ENCODE results near the gene KNOP1.

KNOP1 gene

GRCh38 chr16:19716183-19716582 is 1.8 kb downstream of the KNOP1 start:
- Mint-ChIP-seq H3K4me1 (peaks cover 43% of the 10 kb centered on the region), H3K9me3 (no peaks in the 10 kb centered on the region), H3K27ac (peak overlapping the region; percentile 0), H3K27me3 (no peaks in the 10 kb centered on the region), H3K36me3 (peaks cover 10% of the 10 kb centered on the region), H3K4me3 (peak overlapping the region; percentile 95)

- H3K36me3 Mint-ChIP-seq = peaks cover 10% of the 10 kb centered on the region
- H3K27me3 Mint-ChIP-seq = no peaks in the 10 kb centered on the region
- H3K9me3 Mint-ChIP-seq = no peaks in the 10 kb centered on the region
- no peak overlapping the region for H3K4me3 Mint-ChIP-seq
- H3K27ac Mint-ChIP-seq = no peak overlapping the region
- peaks cover 41% of the 10 kb centered on the region for H3K4me1 Mint-ChIP-seq
Observed at GRCh38 chr16:19715566-19715965, 2.5 kb downstream of the KNOP1 start.

- H3K4me1 Mint-ChIP-seq = peaks cover 41% of the 10 kb centered on the region
- H3K27ac Mint-ChIP-seq = no peak overlapping the region
- no peaks in the 10 kb centered on the region for H3K27me3 Mint-ChIP-seq
- H3K4me3 Mint-ChIP-seq = no peak overlapping the region
- peaks cover 10% of the 10 kb centered on the region for H3K36me3 Mint-ChIP-seq
- no peaks in the 10 kb centered on the region for H3K9me3 Mint-ChIP-seq
Observed at GRCh38 chr16:19713697-19714096, 4.3 kb downstream of the KNOP1 start.

GRCh38 chr16:19712418-19713058 is 5.5 kb downstream of the KNOP1 start:
- Mint-ChIP-seq H3K36me3 (peaks cover 10% of the 10 kb centered on the region), H3K4me1 (peaks cover 41% of the 10 kb centered on the region), H3K27ac (no peak overlapping the region), H3K27me3 (no peaks in the 10 kb centered on the region), H3K9me3 (no peaks in the 10 kb centered on the region), H3K4me3 (no peak overlapping the region)

GRCh38 chr16:19711643-19712042 is 6.4 kb downstream of the KNOP1 start:
- Mint-ChIP-seq H3K36me3 (peaks cover 10% of the 10 kb centered on the region), H3K27me3 (no peaks in the 10 kb centered on the region), H3K4me1 (peaks cover 37% of the 10 kb centered on the region), H3K4me3 (no peak overlapping the region), H3K9me3 (no peaks in the 10 kb centered on the region), H3K27ac (peak overlapping the region; percentile 9)

GRCh38 chr16:19710991-19711545 is 7.0 kb downstream of the KNOP1 start:
- no peaks in the 10 kb centered on the region for H3K27me3 Mint-ChIP-seq
- peaks cover 31% of the 10 kb centered on the region for H3K4me1 Mint-ChIP-seq
- no peak overlapping the region for H3K4me3 Mint-ChIP-seq

GRCh38 chr16:19710191-19710908 is 7.7 kb downstream of the KNOP1 start:
- Mint-ChIP-seq H3K4me3 (no peak overlapping the region), H3K9me3 (no peaks in the 10 kb centered on the region), H3K36me3 (peaks cover 14% of the 10 kb centered on the region), H3K27ac (no peak overlapping the region), H3K4me1 (peaks cover 24% of the 10 kb centered on the region), H3K27me3 (no peaks in the 10 kb centered on the region)

More at GRCh38 chr16:19710991-19711545, 7.0 kb downstream of the KNOP1 start:
- no peaks in the 10 kb centered on the region for H3K9me3 Mint-ChIP-seq
- peaks cover 10% of the 10 kb centered on the region for H3K36me3 Mint-ChIP-seq
- H3K27ac Mint-ChIP-seq = no peak overlapping the region

- H3K27ac Mint-ChIP-seq = peak overlapping the region; percentile 4
- H3K4me3 Mint-ChIP-seq = no peak overlapping the region
- H3K9me3 Mint-ChIP-seq = no peaks in the 10 kb centered on the region
- peaks cover 19% of the 10 kb centered on the region for H3K4me1 Mint-ChIP-seq
- H3K27me3 Mint-ChIP-seq = no peaks in the 10 kb centered on the region
- peaks cover 11% of the 10 kb centered on the region for H3K36me3 Mint-ChIP-seq
Observed at GRCh38 chr16:19709381-19710136, 8.5 kb downstream of the KNOP1 start.

- Mint-ChIP-seq H3K4me1 (peaks cover 12% of the 10 kb centered on the region), H3K36me3 (peaks cover 4% of the 10 kb centered on the region), H3K9me3 (no peaks in the 10 kb centered on the region), H3K27me3 (no peaks in the 10 kb centered on the region), H3K4me3 (no peak overlapping the region), H3K27ac (no peak overlapping the region)
Observed at GRCh38 chr16:19708296-19709205, 9.5 kb downstream of the KNOP1 start.

GRCh38 chr16:19707569-19708295 is 10.3 kb downstream of the KNOP1 start:
- peaks cover 12% of the 10 kb centered on the region for H3K4me1 Mint-ChIP-seq
- H3K27ac Mint-ChIP-seq = no peak overlapping the region
- no peaks in the 10 kb centered on the region for H3K27me3 Mint-ChIP-seq
- no peaks in the 10 kb centered on the region for H3K9me3 Mint-ChIP-seq
- H3K36me3 Mint-ChIP-seq = peaks cover 4% of the 10 kb centered on the region
- no peak overlapping the region for H3K4me3 Mint-ChIP-seq

GRCh38 chr16:19706846-19707245 is 11.2 kb downstream of the KNOP1 start:
- no peaks in the 10 kb centered on the region for H3K9me3 Mint-ChIP-seq
- peaks cover 7% of the 10 kb centered on the region for H3K36me3 Mint-ChIP-seq
- no peaks in the 10 kb centered on the region for H3K27me3 Mint-ChIP-seq
- peaks cover 10% of the 10 kb centered on the region for H3K4me1 Mint-ChIP-seq
- no peak overlapping the region for H3K4me3 Mint-ChIP-seq
- no peak overlapping the region for H3K27ac Mint-ChIP-seq

- Mint-ChIP-seq H3K27me3 (no peaks in the 10 kb centered on the region), H3K4me3 (no peak overlapping the region), H3K36me3 (peaks cover 9% of the 10 kb centered on the region), H3K27ac (no peak overlapping the region), H3K9me3 (no peaks in the 10 kb centered on the region), H3K4me1 (peaks cover 7% of the 10 kb centered on the region)
Observed at GRCh38 chr16:19705843-19706242, 12.2 kb downstream of the KNOP1 start.

GRCh38 chr16:19705146-19705501 is 12.9 kb downstream of the KNOP1 start:
- peaks cover 10% of the 10 kb centered on the region for H3K36me3 Mint-ChIP-seq
- no peak overlapping the region for H3K27ac Mint-ChIP-seq
- no peaks in the 10 kb centered on the region for H3K9me3 Mint-ChIP-seq

GRCh38 chr16:19704321-19705145 is 13.5 kb downstream of the KNOP1 start:
- peaks cover 11% of the 10 kb centered on the region for H3K36me3 Mint-ChIP-seq
- no peak overlapping the region for H3K4me3 Mint-ChIP-seq
- peaks cover 14% of the 10 kb centered on the region for H3K4me1 Mint-ChIP-seq
- no peak overlapping the region for H3K27ac Mint-ChIP-seq
- H3K27me3 Mint-ChIP-seq = no peaks in the 10 kb centered on the region
- no peaks in the 10 kb centered on the region for H3K9me3 Mint-ChIP-seq

More at GRCh38 chr16:19705146-19705501, 12.9 kb downstream of the KNOP1 start:
- Mint-ChIP-seq H3K4me3 (no peak overlapping the region), H3K4me1 (peaks cover 14% of the 10 kb centered on the region), H3K27me3 (no peaks in the 10 kb centered on the region)

All from activated naive CD4-positive, alpha-beta T cell treated with anti-CD3 and anti-CD28 coated beads, Interleukin-2, amount 50 U/mL, for 24 hours (primary cell).